GM18502 (cell line): ENCODE data around the gene ASMT.
A peak's percentile ranks its signal among the peaks of the same experiment; 100 is the strongest.
"Not testable (repeated sequence)": the region's sequence is repeated elsewhere in the genome, so short reads cannot be mapped to it uniquely, and the experiment has no call there.

ENCODE experiments used
- ATAC-seq: cut with Tn5 transposase; IDR thresholded peaks from one replicate; pipeline ENCODE4 v1.9.1; 2021; ENCODE audit warnings: mild to moderate bottlenecking; ENCODE audit not compliant: unreplicated experiment, poor library complexity

Gene ASMT

GRCh38 chrX:1614927-1615326 is at the start of gene ASMT:
Gene ASMT (plus strand): TSS chrX:1615059. CDS start chrX:1615200, 141 bp downstream.
- no peak for ATAC-seq

- ATAC-seq = not testable (repeated sequence)
Observed at GRCh38 chrX:1574181-1574580, 40.7 kb upstream of the ASMT start.

- ATAC-seq = no peak
Observed at GRCh38 chrX:1576201-1576992, 38.5 kb upstream of the ASMT start.

GRCh38 chrX:1577845-1578244 is 37.0 kb upstream of the ASMT start:
- ATAC-seq = no peak

GRCh38 chrX:1578511-1579173 is 36.2 kb upstream of the ASMT start:
- no peak for ATAC-seq

GRCh38 chrX:1581132-1581531 is 33.7 kb upstream of the ASMT start:
- ATAC-seq = peak; percentile 40

GRCh38 chrX:1582686-1583437 is 32.0 kb upstream of the ASMT start:
- peak; percentile 88 for ATAC-seq

- ATAC-seq = no peak
Observed at GRCh38 chrX:1584237-1585011, 30.4 kb upstream of the ASMT start.

- no peak for ATAC-seq
Observed at GRCh38 chrX:1587161-1587560, 27.7 kb upstream of the ASMT start.

GRCh38 chrX:1589356-1590130 is 25.3 kb upstream of the ASMT start:
- no peak for ATAC-seq

- ATAC-seq = peak; percentile 84
Observed at GRCh38 chrX:1591102-1591862, 23.6 kb upstream of the ASMT start, which contains the start of gene AKAP17A. Gene AKAP17A (plus strand): TSS chrX:1591604. CDS start chrX:1593463, 1,859 bp downstream.

GRCh38 chrX:1591863-1592469 is 22.9 kb upstream of the ASMT start:
- peak; percentile 7 for ATAC-seq

GRCh38 chrX:1592470-1593142 is 22.3 kb upstream of the ASMT start:
- ATAC-seq = peak; percentile 38

GRCh38 chrX:1593286-1594271 is 21.3 kb upstream of the ASMT start:
- no peak for ATAC-seq

GRCh38 chrX:1595711-1596060 is 19.2 kb upstream of the ASMT start:
- no peak for ATAC-seq

- no peak for ATAC-seq
Observed at GRCh38 chrX:1596676-1597344, 18.0 kb upstream of the ASMT start.
